ENCODE results near the gene DYNLRB1.

The DYNLRB1 gene

DNA sequence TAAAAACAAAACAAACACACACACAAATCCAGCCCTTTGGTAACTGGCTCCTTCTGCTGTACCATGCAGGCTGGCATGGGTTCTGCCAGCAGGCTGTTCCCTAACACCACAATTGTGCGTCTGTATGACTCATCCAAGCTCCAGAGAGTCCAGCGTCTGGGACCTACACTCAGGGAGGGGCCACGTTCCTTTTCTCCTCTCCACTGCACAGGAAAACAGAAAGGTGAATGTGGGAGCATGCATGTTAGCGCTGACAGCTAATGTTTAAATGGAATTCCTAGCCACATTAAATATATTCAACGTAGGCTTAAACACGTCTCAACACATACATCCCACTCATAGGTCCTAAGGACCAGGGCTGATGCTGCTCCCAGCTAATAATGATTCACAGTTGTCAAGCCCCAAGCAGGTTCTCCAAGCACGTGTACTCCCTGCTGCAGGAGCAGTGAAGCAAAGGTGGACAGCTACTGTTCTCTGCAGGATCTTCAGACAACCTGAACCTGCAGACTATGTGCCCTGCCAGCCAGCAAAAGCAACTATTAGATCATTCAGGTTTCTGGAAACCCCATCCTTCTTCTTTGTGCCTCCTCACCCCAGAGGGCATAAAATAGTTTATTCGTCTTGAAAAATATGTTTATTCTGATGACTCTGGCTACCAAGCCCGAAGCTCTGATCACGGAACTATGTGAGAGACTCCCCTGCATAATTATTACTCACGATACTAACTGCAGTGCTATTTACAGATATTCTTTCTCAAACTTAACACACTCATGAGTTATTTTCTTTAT, 63.2 kb downstream of the DYNLRB1 start:
- DNase-seq (ENCODE audit: low spot score) = peak; percentile 75

DNA sequence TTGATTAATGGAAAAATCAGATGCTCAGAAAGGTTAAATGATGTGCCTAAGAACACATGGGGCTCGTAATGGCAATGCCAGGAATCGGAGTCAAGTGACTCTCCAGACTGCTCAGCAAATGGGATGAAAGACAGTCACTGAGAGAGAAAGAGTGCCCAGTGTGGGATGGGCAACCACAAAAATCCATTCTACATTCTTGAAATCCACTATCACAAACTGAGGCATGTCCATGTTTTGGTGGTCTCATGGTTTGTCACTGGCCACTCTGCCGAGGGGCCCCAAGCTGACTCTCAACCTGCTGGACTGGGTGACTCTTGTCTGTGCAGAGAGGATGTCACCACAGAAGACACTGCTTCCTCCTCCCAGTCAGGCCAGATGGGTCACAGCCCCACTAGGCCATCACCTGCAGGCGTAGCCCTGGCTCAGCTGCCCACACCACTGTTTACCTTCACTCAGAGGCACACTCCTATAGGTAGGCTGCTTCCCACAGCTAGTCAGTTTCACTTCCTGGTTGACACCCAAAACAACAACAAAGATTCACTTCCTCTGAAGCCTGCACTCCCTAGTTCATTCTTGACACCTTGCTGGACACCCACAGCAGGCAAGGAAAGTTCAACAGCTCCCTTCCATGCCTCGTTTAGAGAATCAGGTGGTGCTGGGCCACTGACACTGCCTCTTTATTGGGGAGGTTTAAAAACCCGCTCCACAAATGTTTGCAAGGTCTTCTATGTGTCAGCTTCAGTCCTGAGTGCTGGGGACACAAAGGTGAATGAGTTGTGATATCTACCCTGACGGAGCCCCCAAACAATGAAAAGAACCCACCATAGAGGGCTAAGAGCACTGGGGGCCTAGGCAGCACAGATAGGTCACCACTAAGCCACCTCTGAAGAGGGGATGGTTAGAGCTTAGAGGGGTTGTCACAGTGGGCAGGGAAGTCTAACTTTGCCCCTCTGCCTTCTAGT, 64.0 kb downstream of the DYNLRB1 start:
- DNase-seq (ENCODE audit: low spot score) = no peak

DNA sequence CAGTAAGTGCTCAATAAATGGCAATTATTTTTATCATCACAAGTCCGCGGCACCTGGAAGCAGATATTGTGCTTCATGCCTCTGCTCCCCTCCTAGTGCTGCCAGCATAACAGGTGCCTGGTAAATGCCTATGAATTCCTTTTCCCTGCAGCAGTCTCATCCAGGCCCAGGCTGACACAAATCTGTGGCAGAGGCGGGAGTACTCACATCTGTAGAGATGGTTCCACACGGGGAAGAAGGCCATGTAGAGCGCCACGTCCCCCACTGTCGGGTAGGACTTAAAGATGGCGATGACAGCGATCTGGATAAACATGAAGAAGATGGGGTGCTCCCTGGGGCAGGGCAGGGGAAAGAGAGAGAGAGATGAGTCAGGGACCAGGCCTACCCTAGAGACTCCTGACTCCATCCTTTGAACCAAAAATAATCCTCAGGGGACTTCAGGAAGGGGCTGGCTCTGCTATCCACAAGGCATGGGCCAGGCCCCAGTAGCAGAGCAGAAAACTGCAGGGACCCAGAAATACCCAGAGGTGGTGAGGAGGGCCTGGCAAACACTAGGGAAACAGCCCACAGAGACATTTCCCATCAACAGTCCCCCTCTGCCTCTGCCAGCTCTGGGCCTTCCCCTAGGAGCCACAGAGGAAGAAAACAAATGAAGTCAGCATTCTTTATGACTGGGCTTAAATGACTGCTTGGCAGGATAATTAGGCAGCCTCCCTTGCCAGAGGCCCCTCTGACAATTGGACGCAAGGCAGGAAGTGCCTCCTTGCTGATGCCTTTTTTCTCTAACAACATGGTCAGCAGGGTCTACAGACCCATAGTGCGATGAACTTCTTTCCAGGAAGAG, 65.3 kb downstream of the DYNLRB1 start:
- peak; percentile 59 for DNase-seq (ENCODE audit: low spot score)

DNA sequence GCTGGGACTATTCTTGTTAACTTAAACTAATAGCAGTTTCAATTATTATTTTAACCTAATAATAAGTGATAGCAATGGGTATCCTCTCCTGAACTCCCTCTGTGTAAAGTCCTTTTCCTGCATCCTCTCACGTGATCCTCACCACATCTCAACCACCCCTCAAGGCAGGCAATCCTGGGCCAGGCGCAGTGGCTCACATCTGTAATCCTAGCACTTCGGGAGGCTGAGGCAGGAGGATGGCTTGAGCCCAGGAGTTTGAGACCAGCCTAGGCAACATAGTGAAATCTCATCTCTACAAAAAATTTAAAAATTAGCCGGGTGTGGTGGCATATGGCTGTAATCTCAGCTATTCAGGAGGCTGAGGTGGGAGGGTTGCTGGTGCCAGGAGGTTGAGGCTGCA, 66.0 kb downstream of the DYNLRB1 start:
- DNase-seq (ENCODE audit: low spot score) = no peak

DNA sequence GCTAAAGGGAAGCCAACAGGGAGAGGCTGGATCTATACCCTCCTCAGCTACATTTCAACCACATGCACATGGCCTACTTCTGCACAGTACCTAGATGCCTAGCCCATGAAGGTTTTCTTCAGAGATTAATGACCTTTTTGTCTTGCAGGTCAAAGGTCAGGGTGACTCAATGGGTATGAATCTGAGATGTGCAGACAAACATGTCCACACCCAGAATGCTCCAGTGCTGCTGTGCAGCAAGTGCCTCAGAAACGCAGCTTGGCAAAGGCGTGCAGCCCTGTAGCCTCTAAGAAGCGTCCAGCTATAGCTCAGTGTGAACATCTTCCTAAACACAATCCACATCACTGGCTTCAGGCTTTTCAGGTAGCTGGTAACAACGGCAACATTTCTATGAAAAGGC, 66.7 kb downstream of the DYNLRB1 start:
- DNase-seq (ENCODE audit: low spot score) = no peak

DNA sequence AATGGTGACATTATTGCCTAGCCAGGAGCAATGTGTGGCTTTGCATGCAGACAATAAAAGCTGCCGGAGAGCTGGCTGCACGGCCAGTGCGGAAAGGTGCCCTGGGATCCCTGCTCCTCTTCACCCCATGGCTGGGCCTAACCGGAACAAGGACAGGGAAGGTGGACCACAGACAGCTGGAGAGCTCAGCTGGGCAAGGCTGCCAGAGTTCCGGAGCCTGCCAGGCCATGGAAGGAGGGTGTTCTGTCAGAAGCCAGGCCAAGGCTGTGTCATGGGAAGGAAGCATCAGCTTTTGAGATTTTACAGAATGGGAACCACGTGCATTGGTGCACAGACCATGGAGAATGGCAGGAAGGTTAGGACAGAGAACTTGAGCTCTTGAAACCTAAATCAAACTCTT, 67.3 kb downstream of the DYNLRB1 start:
- peak; percentile 27 for DNase-seq (ENCODE audit: low spot score)

DNA sequence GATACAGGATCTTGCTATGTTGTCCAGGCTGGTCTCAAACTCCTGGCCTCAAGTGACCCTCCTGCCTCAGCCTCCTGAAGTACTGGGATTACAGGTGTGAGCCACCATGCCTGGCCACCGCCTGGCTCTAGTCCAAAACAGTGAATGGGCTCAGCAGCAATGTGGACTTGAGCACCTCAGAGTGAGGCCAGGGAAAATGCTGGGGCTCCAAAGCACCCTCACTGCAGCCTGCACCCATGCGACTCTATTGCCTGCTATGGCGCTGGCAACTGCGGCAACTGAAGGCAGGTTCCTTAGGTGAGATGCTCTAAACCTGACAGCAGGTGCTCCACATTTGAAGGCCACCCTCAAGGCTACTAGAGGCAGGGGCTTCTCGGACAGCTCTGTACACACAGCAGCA, 68.8 kb downstream of the DYNLRB1 start:
- DNase-seq (ENCODE audit: low spot score) = no peak

DNA sequence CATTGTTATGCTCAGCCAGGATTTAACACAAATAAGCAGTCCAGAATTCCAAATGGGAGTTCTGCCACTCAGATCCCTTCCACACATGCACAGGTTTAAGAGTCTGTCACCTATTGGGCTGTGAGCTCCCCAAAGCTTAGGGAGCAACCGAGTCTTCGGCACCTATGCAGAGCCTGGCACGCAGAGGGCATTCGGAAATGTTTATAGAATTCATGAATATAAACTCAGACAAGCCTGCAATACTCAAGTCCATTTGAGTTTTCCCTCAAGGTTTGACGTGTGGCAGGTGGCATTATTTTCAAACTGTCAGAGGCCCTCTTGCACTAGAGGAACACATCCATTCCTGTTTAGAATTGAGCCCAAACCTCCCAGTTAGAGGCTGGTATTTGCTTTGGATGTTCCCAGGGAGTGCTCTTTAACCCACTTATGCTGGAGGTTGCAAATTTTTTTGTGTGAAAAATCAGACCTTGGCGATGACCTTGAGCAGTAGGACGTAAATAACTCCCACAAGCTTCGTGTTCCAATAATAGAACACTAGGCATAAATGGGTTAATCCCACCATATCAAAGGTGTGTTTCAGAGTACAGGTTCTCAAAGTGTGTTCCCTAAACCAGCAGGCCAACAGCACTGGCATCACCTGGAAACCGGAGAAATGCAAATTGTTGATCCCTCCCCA, 70.4 kb downstream of the DYNLRB1 start:
- no peak for DNase-seq (ENCODE audit: low spot score)
